Measurements from ENCODE around the gene CFAP77. TPM values are rescaled to one million over a fixed set of nuclear protein-coding genes. Genes with fewer than 3 reads are reported as not detected.

Gene CFAP77
- total RNA-seq, 1 donor from 2014 or later = 0.13 TPM

DNA sequence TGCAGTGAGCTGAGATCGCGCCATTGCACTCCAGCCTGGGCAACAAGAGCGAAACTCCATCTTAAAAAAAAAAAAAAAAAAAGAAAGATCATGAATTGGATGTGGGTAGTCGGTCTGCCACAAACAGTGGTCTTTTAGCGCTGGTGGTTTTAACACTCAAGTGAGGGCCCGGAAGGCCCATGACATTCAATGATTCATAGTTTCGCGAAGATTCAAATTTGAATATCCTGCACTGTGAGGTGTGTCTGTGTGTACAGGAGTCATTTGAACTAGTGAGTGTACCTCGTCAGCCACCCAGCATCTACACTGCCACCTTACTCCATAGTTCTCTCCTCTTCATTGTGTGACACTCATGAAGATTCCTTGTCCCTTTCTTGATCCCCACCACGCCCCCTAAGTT is 41.3 kb downstream of the CFAP77 start:
- DNase-seq (ENCODE audit: low read depth in 2 of 2) = no peak

- DNase-seq (ENCODE audit: low read depth in 2 of 2) = no peak
Measured at GRCh38 chr9:132456241-132456640, 46.2 kb downstream of the CFAP77 start.

- no peak for DNase-seq (ENCODE audit: low read depth in 2 of 2)
Measured at GRCh38 chr9:132457504-132458236, 47.7 kb downstream of the CFAP77 start.

- no peak for DNase-seq (ENCODE audit: low read depth in 2 of 2)
Measured at GRCh38 chr9:132458432-132458831, 48.4 kb downstream of the CFAP77 start.

DNA sequence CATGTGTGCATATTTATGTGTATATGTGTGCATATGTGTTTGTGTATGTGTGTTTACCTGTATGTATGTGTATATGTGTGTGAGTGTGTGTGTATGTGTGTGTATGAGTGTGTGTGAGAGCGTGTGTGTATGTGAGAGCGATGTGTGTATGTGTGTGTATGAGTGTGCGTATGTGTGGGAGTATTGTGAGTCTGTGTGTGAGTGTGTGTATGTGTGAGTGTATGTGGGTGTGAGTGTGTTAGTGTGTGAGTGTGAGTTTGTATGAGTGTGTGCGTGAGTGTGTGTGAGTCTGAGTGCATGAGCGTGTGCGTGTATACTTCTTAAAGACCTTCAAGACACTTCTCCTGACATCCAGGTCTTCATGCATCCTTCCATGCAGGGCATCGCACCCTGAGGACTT is 49.6 kb downstream of the CFAP77 start:
- no peak for DNase-seq (ENCODE audit: low read depth in 2 of 2)

DNA sequence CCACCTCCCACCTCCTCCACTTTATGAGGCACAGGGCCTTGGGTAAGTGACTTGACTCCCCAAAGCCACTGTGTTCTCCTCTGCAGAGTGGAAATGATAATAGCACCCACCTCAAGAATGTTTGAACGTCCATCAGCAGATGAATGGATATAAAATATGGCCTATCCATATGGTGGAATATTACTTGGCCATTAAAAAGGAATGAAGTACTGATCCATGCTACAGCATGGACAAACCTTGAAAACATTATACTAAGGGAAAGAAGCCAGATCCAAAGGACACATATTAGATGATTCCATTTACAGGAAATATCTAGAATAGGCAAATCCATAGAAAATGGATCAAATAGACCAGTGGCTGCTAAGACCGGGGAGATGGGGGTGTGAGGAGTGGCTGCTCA is 50.2 kb downstream of the CFAP77 start:
- DNase-seq (ENCODE audit: low read depth in 2 of 2) = no peak

- DNase-seq (ENCODE audit: low read depth in 2 of 2) = no peak
Measured at GRCh38 chr9:132461281-132461896, 51.4 kb downstream of the CFAP77 start.

- no peak for DNase-seq (ENCODE audit: low read depth in 2 of 2)
Measured at GRCh38 chr9:132461971-132462370, 52.0 kb downstream of the CFAP77 start.

- DNase-seq (ENCODE audit: low read depth in 2 of 2) = no peak
Measured at GRCh38 chr9:132464547-132464946, 54.5 kb downstream of the CFAP77 start.

DNA sequence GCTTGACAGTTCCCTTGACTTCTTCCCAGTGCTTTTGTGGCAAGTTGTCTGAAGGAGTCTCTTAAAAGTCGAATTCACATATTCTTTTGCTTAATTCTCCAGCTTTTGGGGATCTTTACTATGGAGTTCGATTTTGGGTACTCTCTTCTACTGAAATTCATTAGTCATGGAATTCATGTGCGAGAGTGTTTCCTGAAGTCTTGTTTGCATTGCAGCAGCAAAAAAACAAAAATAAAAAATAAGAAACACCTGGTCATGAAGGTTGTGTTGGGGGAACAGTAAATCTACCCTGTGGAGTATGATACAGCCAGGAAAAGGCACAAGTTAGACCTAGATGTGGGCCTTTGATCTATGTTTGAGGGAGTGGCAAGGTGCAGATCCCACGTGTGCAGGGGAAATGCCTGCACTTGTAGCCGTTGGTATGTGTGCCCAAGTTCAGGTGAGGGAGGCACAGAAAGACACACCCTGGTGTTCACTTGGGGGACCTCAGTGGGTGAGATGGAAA is 55.2 kb downstream of the CFAP77 start:
- DNase-seq (ENCODE audit: low read depth in 2 of 2) = no peak

- DNase-seq (ENCODE audit: low read depth in 2 of 2) = no peak
Measured at GRCh38 chr9:132472199-132472598, 62.2 kb downstream of the CFAP77 start.

- DNase-seq (ENCODE audit: low read depth in 2 of 2) = no peak
Measured at GRCh38 chr9:132472599-132472998, 62.6 kb downstream of the CFAP77 start.

DNA sequence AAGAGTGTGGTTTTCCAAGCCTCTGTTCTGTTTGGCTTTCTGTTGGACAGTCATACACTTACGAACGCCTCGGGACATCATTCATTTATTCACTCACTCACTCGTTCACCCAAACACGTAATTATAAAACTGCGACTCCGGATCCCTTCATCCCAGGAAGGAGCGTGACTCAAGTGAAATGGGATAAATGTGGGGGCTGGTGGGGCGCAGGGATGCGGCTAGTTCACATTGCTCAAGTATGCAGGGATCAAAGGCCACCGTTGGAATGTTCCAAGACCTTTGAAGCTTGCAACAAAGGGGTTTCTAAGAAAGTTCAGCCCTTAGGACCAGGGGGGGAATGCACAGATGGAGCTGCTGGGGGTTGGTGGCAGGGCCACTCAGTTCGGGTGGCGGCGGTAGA is 64.2 kb downstream of the CFAP77 start:
- no peak for DNase-seq (ENCODE audit: low read depth in 2 of 2)

DNA sequence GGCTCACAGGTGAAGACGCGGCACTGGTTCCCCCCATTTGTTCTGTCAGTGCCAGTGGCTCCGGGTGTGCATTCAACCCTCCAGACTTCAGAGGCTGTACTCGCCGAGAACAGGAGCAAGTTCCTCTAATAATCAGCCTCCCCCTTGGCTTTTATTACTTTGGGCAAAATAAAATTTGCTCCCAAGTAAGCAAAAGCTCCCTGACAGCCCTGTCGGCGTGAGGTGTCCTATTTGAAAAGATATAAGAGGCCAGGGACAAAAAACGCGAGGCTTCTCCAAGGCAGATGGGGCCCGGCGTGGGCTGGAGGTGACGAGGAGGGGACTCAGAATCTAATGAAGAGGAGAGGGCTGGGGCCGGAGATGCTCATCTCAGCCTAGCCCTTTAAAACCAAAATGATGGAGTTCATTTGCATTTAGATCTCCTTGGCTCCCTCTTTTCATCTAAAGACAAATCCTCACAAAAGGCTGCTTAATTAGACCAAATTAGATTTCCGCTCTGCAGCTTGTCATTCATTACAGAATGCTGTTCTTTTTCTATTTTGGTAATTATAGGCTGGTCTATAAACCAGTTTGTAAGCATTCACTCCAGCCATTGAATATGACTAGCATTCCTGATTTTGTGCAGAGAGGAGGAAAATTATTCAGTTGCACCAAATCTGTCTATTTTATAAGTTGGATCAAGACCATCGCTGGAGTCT is 68.5 kb downstream of the CFAP77 start:
- DNase-seq (ENCODE audit: low read depth in 2 of 2) = no peak

- no peak for DNase-seq (ENCODE audit: low read depth in 2 of 2)
Measured at GRCh38 chr9:132479733-132480132, 69.7 kb downstream of the CFAP77 start.

- DNase-seq (ENCODE audit: low read depth in 2 of 2) = no peak
Measured at GRCh38 chr9:132481053-132481849, 71.2 kb downstream of the CFAP77 start.

GRCh38 chr9:132482196-132482813 is 72.3 kb downstream of the CFAP77 start:
- no peak for DNase-seq (ENCODE audit: low read depth in 2 of 2)

DNA sequence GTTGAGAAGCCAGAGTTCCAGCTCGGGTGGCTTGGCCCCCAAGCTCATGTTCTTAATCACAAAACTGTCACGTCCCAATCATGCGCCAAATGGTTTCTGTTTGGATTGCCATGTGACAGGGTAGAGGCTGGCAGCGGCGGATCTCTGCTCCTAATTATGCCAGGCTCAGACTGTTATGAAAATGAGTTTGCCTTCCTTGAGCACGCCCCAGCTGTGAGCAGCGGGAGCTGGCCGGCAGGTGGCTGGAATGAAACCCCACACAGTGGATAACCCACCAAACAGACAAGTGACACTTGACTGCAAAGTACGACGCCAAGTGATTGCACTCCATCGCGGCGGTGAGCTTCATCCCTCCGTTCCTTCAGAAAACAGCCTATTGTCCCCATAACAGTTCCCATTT is 75.4 kb downstream of the CFAP77 start:
- DNase-seq (ENCODE audit: low read depth in 2 of 2) = no peak

DNA sequence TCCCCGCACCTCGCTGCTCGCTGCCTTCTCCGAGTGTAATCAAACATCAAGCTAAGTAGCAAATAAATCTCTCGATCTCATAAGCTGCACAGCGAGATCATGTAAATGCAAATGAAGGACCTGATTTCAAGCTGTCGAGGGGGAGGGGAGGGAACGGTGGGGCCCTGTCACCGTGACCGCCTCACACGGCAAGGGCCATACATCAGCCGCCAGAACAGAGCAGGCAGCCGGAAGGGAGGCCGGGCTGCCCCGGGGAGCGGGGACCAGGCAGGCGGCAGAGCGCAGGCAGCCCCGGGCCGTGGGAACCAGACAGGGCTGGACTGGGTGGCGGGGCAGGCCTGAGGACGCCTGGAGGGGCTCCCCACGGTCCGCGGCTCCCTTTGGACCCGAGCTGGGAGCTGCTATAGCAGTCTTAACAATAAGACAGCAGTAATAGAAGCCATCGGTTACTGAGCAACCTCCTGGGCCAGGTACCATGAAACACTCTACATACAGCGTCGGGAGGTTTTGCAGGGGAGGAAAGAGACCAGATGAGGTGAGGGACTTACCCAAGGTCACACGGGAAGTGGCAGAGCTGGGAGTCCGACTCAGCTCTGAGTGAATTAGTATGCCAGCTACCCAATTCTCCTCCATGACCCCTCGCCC is 76.8 kb downstream of the CFAP77 start:
- no peak for DNase-seq (ENCODE audit: low read depth in 2 of 2)

GRCh38 chr9:132487351-132487791 is 77.4 kb downstream of the CFAP77 start:
- DNase-seq (ENCODE audit: low read depth in 2 of 2) = no peak

All from dermis microvascular lymphatic vessel endothelial cell (primary cell).